Activated CD4-positive, alpha-beta memory T cell treated with anti-CD3 and anti-CD28 coated beads, Interleukin-2, amount 10 ng/mL, durations not matched to agents 7 days and 5 days (primary cell): Measurements from ENCODE around the gene ASIP. TPM values are rescaled to one million over a fixed set of nuclear protein-coding genes. Genes with fewer than 3 reads are reported as not detected.
"Not testable (repeated sequence)": the region's sequence is repeated elsewhere in the genome, so short reads cannot be mapped to it uniquely, and the experiment has no call there.

Experiments
- CTCF ChIA-PET: fragments of 350-600 bp; sonication (Branson Sonifier 250); formaldehyde crosslinking; loops from one replicate; lab custom pipeline; 2021; ENCODE audit warnings: antibody characterized with exemption, inconsistent platforms; lab: Charles Lee
- POLR2A ChIA-PET: fragments of 350-600 bp; sonication (Branson Sonifier 250); formaldehyde crosslinking; loops from one replicate; lab custom pipeline; 2021; ENCODE audit warnings: antibody characterized with exemption; lab: Charles Lee
- DNase-seq: peaks from one replicate; pipeline ENCODE4 v3.0.0-alpha.2; 2020
- H3K27ac Mint-ChIP-seq: one replicate; pipeline ENCODE4 v1.8.0; 2021; ENCODE audit warnings: mild to moderate bottlenecking, mixed read lengths
- H3K27me3 Mint-ChIP-seq: one replicate; pipeline ENCODE4 v1.8.0; 2021; ENCODE audit warnings: mixed read lengths
- H3K36me3 Mint-ChIP-seq: one replicate; pipeline ENCODE4 v1.8.0; 2021; ENCODE audit warnings: low read depth, mixed read lengths
- H3K4me1 Mint-ChIP-seq: one replicate; pipeline ENCODE4 v1.8.0; 2021; ENCODE audit warnings: mixed read lengths
- H3K4me3 Mint-ChIP-seq: one replicate; pipeline ENCODE4 v1.8.0; 2021; ENCODE audit warnings: mild to moderate bottlenecking, mixed read lengths
- H3K9me3 Mint-ChIP-seq: one replicate; pipeline ENCODE4 v1.8.0; 2021; ENCODE audit warnings: mixed read lengths
- total RNA-seq, 2 experiments: library from RNA; stranded (reverse); gene quantifications; one replicate each; pipeline ENCODE4 v1.2.3, GENCODE V29; 2021

The ASIP gene
- total RNA-seq, 2 experiments from 2014 or later, result not detected

GRCh38 chr20:34295284-34295683, 54.1 kb downstream of the ASIP start:
- Mint-ChIP-seq H3K4me1 (peaks cover 3% of the 10 kb centered on the region), H3K27ac (no peak overlapping the region), H3K4me3 (no peak overlapping the region), H3K9me3 (no peaks in the 10 kb centered on the region), H3K36me3 (peaks cover 41% of the 10 kb centered on the region), H3K27me3 (no peaks in the 10 kb centered on the region)
- ChIA-PET CTCF (interaction anchor here (1.4 to 1.7 kb wide), 2 partner anchors 17 to 475 kb away, joined by 3 to 12 read pairs; no protein-coding TSS in a partner anchor), POLR2A (interaction anchor here (1.1 kb wide), 1 partner anchor 8 kb away, joined by 4 read pairs; the partner anchor contains the start of gene AHCY)
- no peak for DNase-seq

DNA sequence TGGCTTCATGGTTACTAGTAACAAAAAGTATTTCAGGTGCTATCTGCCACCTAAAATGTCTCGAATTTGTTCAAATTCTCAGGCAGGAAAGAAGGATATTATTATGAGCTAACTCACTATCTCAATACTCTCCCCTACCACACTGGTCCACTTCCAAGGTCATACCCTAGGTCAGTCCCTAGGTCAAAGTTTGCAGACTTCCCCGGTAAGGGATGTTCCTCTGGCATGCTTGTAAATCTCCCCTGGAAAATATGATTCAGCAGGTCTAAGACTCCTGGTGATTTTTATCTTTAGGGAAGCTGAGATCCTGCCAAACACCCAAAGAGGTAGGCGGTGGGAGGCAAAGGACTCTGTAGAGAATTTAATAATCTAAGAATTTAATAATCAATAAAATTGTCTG, 55.2 kb downstream of the ASIP start:
- peaks cover 29% of the 10 kb centered on the region for H3K36me3 Mint-ChIP-seq
- peaks cover 7% of the 10 kb centered on the region for H3K4me1 Mint-ChIP-seq

GRCh38 chr20:34298294-34298784, 57.1 kb downstream of the ASIP start:
- peaks cover 20% of the 10 kb centered on the region for H3K4me1 Mint-ChIP-seq
- DNase-seq, H3K27ac Mint-ChIP-seq, H3K27me3 Mint-ChIP-seq, POLR2A ChIA-PET, H3K9me3 Mint-ChIP-seq, H3K4me3 Mint-ChIP-seq: not testable (repeated sequence)
- CTCF ChIA-PET, result interaction anchor here (0.6 to 5.9 kb wide), 2 partner anchors 15 to 1042 kb away, joined by 3 to 40 read pairs; no protein-coding TSS in a partner anchor
- peaks cover 13% of the 10 kb centered on the region for H3K36me3 Mint-ChIP-seq

More for the DNA sequence above, 55.2 kb downstream of the ASIP start:
- Mint-ChIP-seq H3K27ac (no peak overlapping the region), H3K27me3 (no peaks in the 10 kb centered on the region), H3K9me3 (no peaks in the 10 kb centered on the region), H3K4me3 (no peak overlapping the region)
- DNase-seq, result no peak
- ChIA-PET CTCF (interaction anchor here (1.7 to 2.2 kb wide), 2 partner anchors 16 to 226 kb away, joined by 6 to 12 read pairs; no protein-coding TSS in a partner anchor), POLR2A (no interaction called here)

DNA sequence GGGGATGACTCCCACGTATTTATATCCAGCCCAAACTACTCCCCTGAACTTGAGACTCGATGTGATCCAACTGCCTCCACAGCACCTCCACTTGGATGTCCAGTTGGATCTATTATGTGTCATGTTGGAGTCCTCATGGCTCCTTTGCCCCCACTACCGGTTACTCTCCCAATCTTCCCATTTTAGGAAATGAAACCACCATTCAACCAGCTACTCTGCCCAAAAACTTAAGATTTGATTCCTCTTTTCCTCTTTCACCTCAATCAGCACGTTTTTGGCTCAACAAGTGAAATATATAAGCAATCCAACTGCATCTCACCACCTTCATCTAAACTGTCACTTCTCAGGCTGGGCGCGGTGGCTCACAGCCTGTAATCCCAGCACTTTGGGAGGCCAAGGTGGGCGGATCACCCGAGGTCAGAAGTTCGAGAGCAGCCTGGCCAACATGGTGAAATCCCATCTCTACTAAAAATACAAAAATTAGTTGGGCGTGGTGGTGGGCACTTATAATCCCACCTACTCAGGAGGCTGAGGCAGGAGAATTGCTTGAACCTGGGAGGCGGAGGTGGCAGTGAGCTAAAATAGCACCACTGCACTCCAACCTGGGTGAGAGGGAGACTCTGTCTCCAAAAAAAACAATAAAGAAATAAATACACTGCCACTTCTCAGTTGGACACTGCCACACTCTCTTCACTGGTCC, 58.5 kb downstream of the ASIP start:
- CTCF ChIA-PET, result interaction anchor here (1.0 to 5.9 kb wide), 2 partner anchors 13 to 223 kb away, joined by 3 to 40 read pairs; no protein-coding TSS in a partner anchor
- Mint-ChIP-seq H3K27me3 (no peaks in the 10 kb centered on the region), H3K27ac (no peak overlapping the region), H3K36me3 (no peaks in the 10 kb centered on the region), H3K4me3 (no peak overlapping the region), H3K4me1 (peaks cover 28% of the 10 kb centered on the region), H3K9me3 (no peaks in the 10 kb centered on the region)
- POLR2A ChIA-PET, result no interaction called here
- DNase-seq, result no peak

DNA sequence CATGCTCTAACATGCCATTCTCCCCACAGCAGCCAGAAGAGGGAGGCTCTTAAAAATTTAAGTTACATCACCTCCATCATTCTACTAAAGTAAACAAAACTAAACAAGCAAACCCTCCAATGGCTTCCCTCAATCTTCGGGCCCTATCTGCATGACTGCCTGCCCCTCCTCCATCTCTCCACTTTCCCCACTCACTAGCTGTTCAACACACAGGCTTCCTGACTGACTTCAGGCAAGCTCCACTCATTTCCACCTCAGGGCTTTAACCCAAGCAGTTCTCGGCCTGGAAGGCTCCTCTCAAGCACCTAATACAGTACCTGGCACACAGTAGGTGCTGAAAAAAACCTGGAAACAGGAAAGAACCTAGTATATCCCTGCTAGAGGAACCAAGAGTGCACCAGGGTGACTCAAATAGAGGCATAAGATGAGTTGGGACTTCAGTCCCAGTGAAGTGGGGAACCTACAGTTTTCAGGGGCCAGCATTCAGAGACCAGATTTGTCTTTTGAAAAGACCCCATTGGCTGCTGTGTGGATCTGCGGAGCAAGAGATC, 59.1 kb downstream of the ASIP start:
- no peaks in the 10 kb centered on the region for H3K36me3 Mint-ChIP-seq
- H3K4me3 Mint-ChIP-seq, result no peak overlapping the region
- ChIA-PET POLR2A (no interaction called here), CTCF (interaction anchor here (5.9 kb wide), 1 partner anchor 13 kb away, joined by 40 read pairs; no protein-coding TSS in a partner anchor)
- no peaks in the 10 kb centered on the region for H3K27me3 Mint-ChIP-seq
- H3K4me1 Mint-ChIP-seq, result peaks cover 28% of the 10 kb centered on the region
- DNase-seq, result no peak
- no peak overlapping the region for H3K27ac Mint-ChIP-seq
- H3K9me3 Mint-ChIP-seq, result no peaks in the 10 kb centered on the region

DNA sequence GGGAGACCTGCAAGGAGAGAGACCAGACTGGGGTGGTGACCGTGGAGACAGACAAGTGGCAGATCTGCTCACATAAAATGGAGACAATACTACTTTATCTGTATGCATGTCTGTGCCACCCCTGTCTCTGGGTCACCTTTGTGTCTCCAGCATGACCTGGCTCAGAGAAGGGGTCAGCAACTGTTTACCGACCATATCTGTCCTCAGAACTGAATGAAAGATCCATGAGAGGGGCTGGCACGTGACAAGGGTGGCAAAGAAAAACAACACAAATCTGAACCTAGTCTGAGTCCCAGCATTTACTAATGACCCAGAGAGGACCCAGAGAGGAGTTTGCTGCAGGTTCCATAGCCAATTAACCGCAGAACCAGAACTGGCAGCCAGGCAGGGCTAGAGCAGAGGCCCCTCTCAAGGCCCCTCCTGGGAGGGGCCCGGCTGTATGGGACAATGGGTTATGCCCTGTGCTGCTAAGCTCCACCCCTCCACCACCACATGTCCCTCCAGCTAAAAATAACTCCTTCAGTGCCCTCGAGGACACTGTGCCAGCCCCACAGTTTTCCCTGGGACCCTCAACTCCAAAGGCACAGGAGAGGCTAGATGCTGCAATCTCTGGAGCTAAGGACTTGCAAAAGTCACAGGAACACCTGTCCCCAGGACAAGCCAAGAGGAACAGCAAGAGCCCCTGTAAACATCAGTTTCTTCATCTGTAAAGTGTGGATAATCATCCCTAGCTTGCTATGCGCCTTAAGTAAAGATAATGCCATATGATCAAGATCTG, 59.8 kb downstream of the ASIP start:
- peak overlapping the region; percentile 91 for H3K4me3 Mint-ChIP-seq
- peaks cover 28% of the 10 kb centered on the region for H3K4me1 Mint-ChIP-seq
- DNase-seq, result no peak
- no peaks in the 10 kb centered on the region for H3K36me3 Mint-ChIP-seq
- no peaks in the 10 kb centered on the region for H3K27me3 Mint-ChIP-seq
- no peaks in the 10 kb centered on the region for H3K9me3 Mint-ChIP-seq
- ChIA-PET POLR2A (interaction anchor here (1.2 to 3.4 kb wide), 3 partner anchors 33 to 215 kb away, joined by 3 to 30 read pairs (median 4); partner anchors contain the start of genes DYNLRB1 and EIF2S2), CTCF (interaction anchor here (2.6 to 5.9 kb wide), 2 partner anchors 12 to 215 kb away, joined by 15 to 40 read pairs; partner anchors contain the start of gene DYNLRB1)
- H3K27ac Mint-ChIP-seq, result peak overlapping the region; percentile 36

DNA sequence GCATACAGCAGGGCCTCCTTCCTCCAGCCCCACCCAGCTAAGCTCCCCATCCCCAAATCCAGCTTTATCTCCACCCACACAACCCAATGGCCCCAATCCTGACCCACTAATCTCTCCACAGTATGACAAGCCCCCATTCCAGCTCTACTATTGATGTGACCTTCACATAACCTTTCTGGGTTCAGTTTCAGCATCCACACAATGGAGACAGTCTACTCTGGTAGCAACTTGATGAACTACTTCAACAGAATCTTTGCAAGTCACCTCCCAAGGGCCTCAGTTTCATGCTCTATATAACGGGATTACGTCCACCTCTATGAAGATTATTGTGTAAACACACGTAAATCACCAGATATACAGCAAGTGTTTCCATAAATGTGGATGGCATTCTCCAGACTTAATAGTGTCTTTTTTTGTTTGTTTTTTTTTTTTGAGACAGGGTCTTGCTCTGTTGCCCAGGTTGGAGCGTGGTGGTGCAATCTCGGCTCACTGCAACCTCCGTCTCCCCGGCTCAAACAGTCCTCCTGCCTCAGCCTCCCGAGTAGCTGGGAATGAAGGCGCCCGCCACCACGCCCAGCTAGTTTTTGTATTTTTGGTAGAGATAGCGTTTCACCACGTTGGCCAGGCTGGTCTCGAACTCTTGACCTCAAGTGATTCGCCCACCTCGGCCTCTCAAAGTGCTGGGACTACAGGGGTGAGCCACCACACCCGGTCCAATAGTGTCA, 60.5 kb downstream of the ASIP start:
- no peak for DNase-seq
- peak overlapping the region; percentile 36 for H3K27ac Mint-ChIP-seq
- peak overlapping the region; percentile 91 for H3K4me3 Mint-ChIP-seq

GRCh38 chr20:34302312-34302722, 61.1 kb downstream of the ASIP start:
- H3K4me1 Mint-ChIP-seq, result peaks cover 25% of the 10 kb centered on the region
- no peaks in the 10 kb centered on the region for H3K9me3 Mint-ChIP-seq
- H3K27me3 Mint-ChIP-seq, result peaks cover 2% of the 10 kb centered on the region
- CTCF ChIA-PET, result interaction anchor here (0.9 to 5.9 kb wide), 4 partner anchors 11 to 235 kb away, joined by 3 to 40 read pairs (median 9); partner anchors contain the start of gene DYNLRB1
- peak overlapping the region; percentile 91 for H3K4me3 Mint-ChIP-seq
- H3K27ac Mint-ChIP-seq, result peak overlapping the region; percentile 71
- DNase-seq, result no peak
- POLR2A ChIA-PET, result interaction anchor here (0.5 to 3.4 kb wide), 11 partner anchors 10 to 522 kb away, joined by 3 to 30 read pairs (median 3); partner anchors contain the start of genes DYNLRB1, EIF2S2, ITCH and RALY
- no peaks in the 10 kb centered on the region for H3K36me3 Mint-ChIP-seq

More for the DNA sequence above, 60.5 kb downstream of the ASIP start:
- Mint-ChIP-seq H3K9me3 (no peaks in the 10 kb centered on the region), H3K36me3 (no peaks in the 10 kb centered on the region), H3K27me3 (peaks cover under 1% of the 10 kb centered on the region), H3K4me1 (peaks cover 28% of the 10 kb centered on the region)
- CTCF ChIA-PET, result interaction anchor here (0.9 to 5.9 kb wide), 4 partner anchors 11 to 236 kb away, joined by 3 to 40 read pairs (median 9); partner anchors contain the start of gene DYNLRB1
- POLR2A ChIA-PET, result interaction anchor here (0.5 to 3.4 kb wide), 9 partner anchors 11 to 215 kb away, joined by 3 to 30 read pairs (median 3); partner anchors contain the start of genes DYNLRB1, EIF2S2 and ITCH

GRCh38 chr20:34302723-34303533, 61.7 kb downstream of the ASIP start, which contains the start of gene AHCY:
Gene AHCY, minus strand, starts transcription at chr20:34303355. Its CDS starts 85 bp downstream, at chr20:34303270.
- ChIA-PET CTCF (interaction anchor here (0.9 to 5.9 kb wide), 4 partner anchors 10 to 235 kb away, joined by 3 to 40 read pairs (median 9); partner anchors contain the start of gene DYNLRB1), POLR2A (interaction anchor here (0.7 to 3.4 kb wide), 12 partner anchors 8 to 522 kb away, joined by 3 to 30 read pairs (median 3); partner anchors contain the start of genes DYNLRB1, EIF2S2, ITCH and RALY)
- Mint-ChIP-seq H3K36me3 (no peaks in the 10 kb centered on the region), H3K4me1 (peaks cover 26% of the 10 kb centered on the region), H3K27me3 (peaks cover 3% of the 10 kb centered on the region), H3K9me3 (no peaks in the 10 kb centered on the region), H3K4me3 (peak within 1 kb of the TSS; percentile 91), H3K27ac (peak within 1 kb of the TSS; percentile 88)
- peak; percentile 95 for DNase-seq

GRCh38 chr20:34305333-34306230, 64.4 kb downstream of the ASIP start:
- Mint-ChIP-seq H3K36me3 (no peaks in the 10 kb centered on the region), H3K4me1 (peaks cover 27% of the 10 kb centered on the region), H3K9me3 (no peaks in the 10 kb centered on the region), H3K27me3 (peaks cover 7% of the 10 kb centered on the region), H3K4me3 (no peak overlapping the region), H3K27ac (no peak overlapping the region)
- POLR2A ChIA-PET, result interaction anchor here (1.2 kb wide), 1 partner anchor 371 kb away, joined by 3 read pairs; the partner anchor contains the start of gene PIGU
- DNase-seq, result no peak
- CTCF ChIA-PET, result interaction anchor here (0.6 to 0.7 kb wide), 2 partner anchors 9 to 407 kb away, joined by 3 to 4 read pairs; no protein-coding TSS in a partner anchor
